ENCODE results near the gene GTPBP8. TPM values are rescaled to one million over a fixed set of nuclear protein-coding genes. Genes with fewer than 3 reads are reported as not detected.

The GTPBP8 gene
- total RNA-seq, 1 donor from 2014 or later, result 25.7 TPM

DNA sequence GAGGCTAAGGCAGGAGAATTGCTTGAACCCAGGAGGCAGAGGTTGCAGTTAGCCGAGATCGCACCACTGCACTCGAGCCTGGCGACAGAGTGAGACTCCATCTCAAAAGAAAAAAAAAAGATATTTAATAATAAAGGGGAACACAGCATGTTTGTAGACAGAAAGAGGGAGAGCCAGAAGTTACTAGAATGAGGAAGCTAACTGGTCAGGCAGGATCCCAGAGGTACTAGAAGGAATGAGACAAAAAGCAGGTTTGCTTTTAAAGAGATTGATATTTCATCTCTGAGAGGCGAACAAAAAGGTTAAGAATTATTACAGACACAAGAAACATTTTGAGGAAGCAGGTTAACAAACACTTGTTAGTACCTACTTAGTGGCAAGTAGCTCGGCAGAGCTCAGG, 25.1 kb upstream of the GTPBP8 start:
- no peak for FAIRE-seq
- no peak overlapping the region for H2AFZ ChIP-seq (ENCODE audit: low read depth, low read length)
- H3K4me3 ChIP-seq (ENCODE audit: insufficient read depth, low read depth, low read length), result no peak overlapping the region
- H3K36me3 Mint-ChIP-seq (ENCODE audit: low read depth, unreplicated experiment), result peaks cover 3% of the 10 kb centered on the region
- H3K36me3 ChIP-seq (ENCODE audit: insufficient read depth, low read length), result no peaks in the 10 kb centered on the region
- DNase-seq (ENCODE audit: low read depth), result no peak
- H3K4me2 ChIP-seq (ENCODE audit: low read length), result no peak overlapping the region
- H3K4me1 ChIP-seq (ENCODE audit: insufficient read depth, low read length), result no peaks in the 10 kb centered on the region
- H3K4me1 Mint-ChIP-seq (ENCODE audit: low read depth, unreplicated experiment), result no peaks in the 10 kb centered on the region
- H3K4me3 Mint-ChIP-seq (ENCODE audit: unreplicated experiment), result no peak overlapping the region
- H3K79me2 ChIP-seq (ENCODE audit: insufficient read depth, low read length), result no peaks in the 10 kb centered on the region
- peaks cover 3% of the 10 kb centered on the region for H3K27me3 Mint-ChIP-seq (ENCODE audit: low read depth, unreplicated experiment)
- no peak overlapping the region for H3K27ac Mint-ChIP-seq (ENCODE audit: unreplicated experiment)
- no peaks in the 10 kb centered on the region for H3K9me3 ChIP-seq (ENCODE audit: insufficient read depth, low read depth, low read length)
- TF ChIP-seq EZH2 (IDR thresholded peaks at IDR 0.05; ENCODE audit: insufficient read depth, low read length) (no peak), CTCF (IDR thresholded peaks at IDR 0.05; ENCODE audit: insufficient read depth, low read depth, low read length) (no peak)
- H3K9ac ChIP-seq (ENCODE audit: low read length), result no peak overlapping the region
- peaks cover 15% of the 10 kb centered on the region for H3K9me3 Mint-ChIP-seq (ENCODE audit: unreplicated experiment)
- H3K27ac ChIP-seq (ENCODE audit: low read depth, low read length), result no peak overlapping the region
- H3K27me3 ChIP-seq (ENCODE audit: insufficient read depth, low read length), result no peaks in the 10 kb centered on the region
- no peaks in the 10 kb centered on the region for H4K20me1 ChIP-seq (ENCODE audit: insufficient read depth, low read length)

- H4K20me1 ChIP-seq (ENCODE audit: insufficient read depth, low read length), result no peaks in the 10 kb centered on the region
- no peaks in the 10 kb centered on the region for H3K79me2 ChIP-seq (ENCODE audit: insufficient read depth, low read length)
- H3K36me3 ChIP-seq (ENCODE audit: insufficient read depth, low read length), result no peaks in the 10 kb centered on the region
- H3K27ac Mint-ChIP-seq (ENCODE audit: unreplicated experiment), result no peak overlapping the region
- no peaks in the 10 kb centered on the region for H3K27me3 ChIP-seq (ENCODE audit: insufficient read depth, low read length)
- H3K27ac ChIP-seq (ENCODE audit: low read depth, low read length), result no peak overlapping the region
- no peak overlapping the region for H3K9ac ChIP-seq (ENCODE audit: low read length)
- no peak for FAIRE-seq
- no peaks in the 10 kb centered on the region for H3K4me1 ChIP-seq (ENCODE audit: insufficient read depth, low read length)
- H3K36me3 Mint-ChIP-seq (ENCODE audit: low read depth, unreplicated experiment), result peaks cover 3% of the 10 kb centered on the region
- H3K9me3 ChIP-seq (ENCODE audit: insufficient read depth, low read depth, low read length), result no peaks in the 10 kb centered on the region
- no peak for DNase-seq (ENCODE audit: low read depth)
- no peak overlapping the region for H3K4me2 ChIP-seq (ENCODE audit: low read length)
- peaks cover 3% of the 10 kb centered on the region for H3K27me3 Mint-ChIP-seq (ENCODE audit: low read depth, unreplicated experiment)
- no peak overlapping the region for H2AFZ ChIP-seq (ENCODE audit: low read depth, low read length)
- H3K4me3 ChIP-seq (ENCODE audit: insufficient read depth, low read depth, low read length), result no peak overlapping the region
- no peak overlapping the region for H3K4me3 Mint-ChIP-seq (ENCODE audit: unreplicated experiment)
- H3K4me1 Mint-ChIP-seq (ENCODE audit: low read depth, unreplicated experiment), result no peaks in the 10 kb centered on the region
- peaks cover 15% of the 10 kb centered on the region for H3K9me3 Mint-ChIP-seq (ENCODE audit: unreplicated experiment)
- TF ChIP-seq EZH2 (IDR thresholded peaks at IDR 0.05; ENCODE audit: insufficient read depth, low read length) (no peak), CTCF (IDR thresholded peaks at IDR 0.05; ENCODE audit: insufficient read depth, low read depth, low read length) (no peak)
These were observed 24.2 kb upstream of the GTPBP8 start for GRCh38 chr3:112966633-112967032.

DNA sequence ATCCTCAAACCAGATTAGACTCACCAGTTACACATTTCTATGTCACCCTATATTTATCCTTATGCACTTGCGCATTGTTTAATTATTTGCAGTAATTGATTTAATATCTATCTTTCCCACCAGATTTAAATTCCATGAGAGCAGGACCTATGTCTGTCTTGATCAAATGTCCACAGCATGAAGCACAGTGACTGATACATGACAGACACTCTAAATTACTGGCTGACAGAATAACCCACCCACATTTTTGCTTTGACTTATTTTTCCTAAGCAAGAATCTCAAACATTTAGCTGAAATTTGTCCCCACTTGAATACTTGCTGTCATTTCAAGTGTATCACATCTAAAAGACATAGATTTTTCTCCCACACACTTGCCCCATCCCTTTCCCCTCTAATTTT, 23.4 kb upstream of the GTPBP8 start:
- peaks cover 15% of the 10 kb centered on the region for H3K9me3 Mint-ChIP-seq (ENCODE audit: unreplicated experiment)

More for the DNA sequence above, 23.4 kb upstream of the GTPBP8 start:
- no peak overlapping the region for H3K4me3 ChIP-seq (ENCODE audit: insufficient read depth, low read depth, low read length)
- no peaks in the 10 kb centered on the region for H3K4me1 Mint-ChIP-seq (ENCODE audit: low read depth, unreplicated experiment)
- H4K20me1 ChIP-seq (ENCODE audit: insufficient read depth, low read length), result no peaks in the 10 kb centered on the region
- H3K36me3 Mint-ChIP-seq (ENCODE audit: low read depth, unreplicated experiment), result peaks cover 3% of the 10 kb centered on the region
- FAIRE-seq, result no peak
- no peak for DNase-seq (ENCODE audit: low read depth)
- H3K79me2 ChIP-seq (ENCODE audit: insufficient read depth, low read length), result no peaks in the 10 kb centered on the region
- no peaks in the 10 kb centered on the region for H3K9me3 ChIP-seq (ENCODE audit: insufficient read depth, low read depth, low read length)
- no peak overlapping the region for H3K4me2 ChIP-seq (ENCODE audit: low read length)
- H3K27me3 ChIP-seq (ENCODE audit: insufficient read depth, low read length), result no peaks in the 10 kb centered on the region
- H3K27me3 Mint-ChIP-seq (ENCODE audit: low read depth, unreplicated experiment), result peaks cover 3% of the 10 kb centered on the region
- H3K36me3 ChIP-seq (ENCODE audit: insufficient read depth, low read length), result no peaks in the 10 kb centered on the region
- no peak overlapping the region for H3K27ac Mint-ChIP-seq (ENCODE audit: unreplicated experiment)
- TF ChIP-seq CTCF (IDR thresholded peaks at IDR 0.05; ENCODE audit: insufficient read depth, low read depth, low read length), result no peak
- no peak for TF ChIP-seq EZH2 (IDR thresholded peaks at IDR 0.05; ENCODE audit: insufficient read depth, low read length)
- no peak overlapping the region for H2AFZ ChIP-seq (ENCODE audit: low read depth, low read length)
- H3K4me3 Mint-ChIP-seq (ENCODE audit: unreplicated experiment), result no peak overlapping the region
- H3K9ac ChIP-seq (ENCODE audit: low read length), result no peak overlapping the region
- no peak overlapping the region for H3K27ac ChIP-seq (ENCODE audit: low read depth, low read length)
- no peaks in the 10 kb centered on the region for H3K4me1 ChIP-seq (ENCODE audit: insufficient read depth, low read length)

Measured in astrocyte (in vitro differentiated cells and primary cell).